Spleen (tissue), 11 donors: ENCODE data around the gene MYCN. TPM values are rescaled to one million over a fixed set of nuclear protein-coding genes. Genes with fewer than 3 reads are reported as not detected.
"Not testable (repeated sequence)": the region's sequence is repeated elsewhere in the genome, so short reads cannot be mapped to it uniquely, and the experiment has no call there.

Source experiments
- DNase-seq: peaks from one replicate; pipeline ENCODE4 v3.0.0-alpha.2; 2020
- H3K27ac ChIP-seq, 8 donors: fragments of 200-600 bp; sonication (generic) in 7 of 8; 1 replicate in 4 of 8; 2 replicates in 4 of 8; pipeline versions ENCODE4 v1.5.0 to v1.8.0; 2016 to 2021; ENCODE audit warnings: inconsistent platforms in 4 of 8, mild to moderate bottlenecking in 4 of 8, moderate library complexity in 1 of 8
- H3K27me3 ChIP-seq, 7 donors: fragments of 200-600 bp; sonication (generic) in 6 of 7; replicated peaks in 1 of 7; 1 replicate in 4 of 7; 2 replicates in 3 of 7; pipeline versions ENCODE4 v1.5.0 to v1.8.0; 2016 to 2021; ENCODE audit warnings: inconsistent platforms in 3 of 7, mild to moderate bottlenecking in 1 of 7
- H3K36me3 ChIP-seq, 6 donors: fragments of 200-600 bp; sonication (generic) in 5 of 6; 1 replicate in 4 of 6; 2 replicates in 2 of 6; pipeline versions ENCODE4 v1.5.0 to v1.8.0; 2016 to 2021; ENCODE audit warnings: inconsistent platforms in 2 of 6
- H3K4me1 ChIP-seq, 6 donors: fragments of 200-600 bp; sonication (generic) in 5 of 6; 1 replicate in 3 of 6; 2 replicates in 3 of 6; pipeline versions ENCODE4 v1.5.0 to v1.8.0; 2016 to 2021; ENCODE audit warnings: inconsistent platforms in 3 of 6
- H3K4me3 ChIP-seq, 8 donors: fragments of 200-600 bp; sonication (generic) in 7 of 8; 1 replicate in 4 of 8; 2 replicates in 4 of 8; pipeline versions ENCODE4 v1.5.0 to v1.8.0; 2016 to 2021; ENCODE audit warnings: inconsistent platforms in 4 of 8, mild to moderate bottlenecking in 4 of 8, moderate library complexity in 2 of 8
- H3K9me3 ChIP-seq, 8 donors: fragments of 200-600 bp; sonication (generic) in 7 of 8; 1 replicate in 4 of 8; 2 replicates in 4 of 8; pipeline versions ENCODE4 v1.5.0 to v1.8.0; 2016 to 2021; ENCODE audit warnings: inconsistent platforms in 4 of 8
- POLR2A ChIP-seq, 3 donors: fragments of 450-650 bp; IDR thresholded peaks; one replicate each; pipeline ENCODE4 v1.5.1; 2017; ENCODE audit warnings: antibody characterized with exemption in 3 of 3, mild to moderate bottlenecking in 1 of 3
- POLR2AphosphoS5 ChIP-seq, 3 donors: sonication (generic); formaldehyde crosslinking; IDR thresholded peaks; one replicate each; pipeline ENCODE4 v1.5.1; 2017; ENCODE audit warnings: antibody characterized with exemption in 3 of 3
- WGBS, 5 donors: extraction: QIAGEN DNeasy Blood & Tissue Kit in 3 of 5; methylation state at CpG; one replicate each; pipeline versions ENCODE4 v1.1.5 to v1.1.7; 2013 to 2018; 5-methylcytosine and 5-hydroxymethylcytosine counted together
- intact Hi-C: fragments of 100-400 bp; cut with DNase I; formaldehyde crosslinking; loops from one replicate; pipeline ENCODE4 v1.15.0; 2023; ENCODE audit warnings: low total_unique reads
- polyA plus RNA-seq, 3 donors: library from polyadenylated mRNA; stranded (reverse); fragments of 200-250 nt; gene quantifications; one replicate each; pipeline ENCODE4 v1.2.1, GENCODE V29; 2013
- total RNA-seq, 7 donors: library from RNA; depleted of rRNA in 3 of 7; stranded (reverse); fragments of >200 nt in 3 of 7; fragmentation: NEBNext Ultra II Directional in 4 of 7; extraction: Animal tissue kit (Norgen Biotek cat#: 25700) in 4 of 7; gene quantifications; one replicate each; pipeline versions ENCODE4 v1.1.0 to v1.2.1, GENCODE V29; 2016 to 2021
- TF ChIP-seq, protein P1 (sequence below), 11 experiments: fragments of 200-600 bp in 7 of 11; fragments of 450-650 bp in 4 of 11; sonication (generic) in 4 of 11; IDR thresholded peaks in 8 of 11; conservative IDR thresholded peaks in 3 of 11; 1 replicate in 7 of 11; 2 replicates in 4 of 11; pipeline versions ENCODE4 v1.4.0 to v1.8.0; 2016 to 2021; ENCODE audit warnings: antibody characterized with exemption in 11 of 11, inconsistent platforms in 4 of 11, mild to moderate bottlenecking in 1 of 11
- donor health status: healthy with polysubstance abuse.
- donor health status: DM: no; HTN: no; CAD: no; lungs with moderate emphysema.
- donor health status: DM: no; HTN: no; CAD: no.
- donor health status: Bipolar disorder and iron deficiency.
- donor health status: healthy.
- donor health status: DM: no; HTN: no; CAD: no.
- donor health status: DM: yes; HTN: yes; CAD: no.

MYCN gene
- total and polyA plus RNA-seq, 10 donors = 0.03 to 1.3 (median 0.33) TPM; not detected in 2

DNA sequence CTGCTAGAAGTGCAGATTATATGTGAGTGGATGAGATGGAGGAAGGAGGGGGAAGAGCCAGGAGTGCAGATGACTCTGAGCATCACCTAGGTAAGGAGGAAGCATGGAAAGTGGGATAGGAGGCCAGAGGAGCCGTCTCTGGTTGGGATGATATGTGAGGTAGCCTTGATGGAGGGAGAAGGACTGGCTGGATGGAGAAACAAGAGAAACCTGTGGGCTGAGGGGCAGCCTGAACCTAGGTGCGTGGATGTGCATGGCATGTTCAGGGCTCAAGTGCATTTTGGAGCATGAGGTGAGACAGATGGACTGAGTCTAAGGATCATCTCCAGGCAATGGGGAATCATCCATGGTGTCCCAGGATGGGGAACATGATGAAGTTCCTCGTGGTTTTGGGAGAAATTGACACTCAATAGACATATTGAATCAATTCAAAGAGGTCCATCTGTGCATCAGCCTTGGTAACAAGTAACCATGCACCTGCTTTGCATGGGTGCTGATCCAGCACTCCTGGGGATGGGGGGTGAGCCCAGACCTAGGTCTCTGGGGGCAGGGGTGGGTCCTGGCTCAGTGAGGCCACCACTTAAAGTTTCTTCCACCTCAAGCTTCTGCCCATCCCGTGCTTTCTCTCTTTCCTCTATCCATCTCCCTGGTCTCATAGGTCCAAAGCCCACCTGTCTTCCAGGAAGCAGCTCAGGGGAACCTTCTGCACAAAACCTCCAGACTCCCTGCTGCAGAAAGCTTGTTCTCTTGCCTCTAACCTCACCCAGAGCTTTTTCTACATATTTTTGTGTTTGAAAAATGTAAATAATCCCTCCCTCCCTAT lies 19.2 kb downstream of the MYCN start:
- no peak for DNase-seq
- intact Hi-C loops = no loop called here
- no peaks in the 10 kb centered on the region for H3K36me3 ChIP-seq
- no peak overlapping the region for H3K27ac ChIP-seq
- 66 to 87% (median 78%) methylated on average over 4 of the region's 4 CpGs for WGBS, 5 donors
- peaks cover 0 to 4% (median 0%) of the 10 kb centered on the region in 8 donors for H3K9me3 ChIP-seq
- H3K4me3 ChIP-seq = no peak overlapping the region
- no peaks in the 10 kb centered on the region for H3K4me1 ChIP-seq
- no peak for TF ChIP-seq POLR2A (IDR thresholded peaks at IDR 0.05)
- TF ChIP-seq, protein P1, sequence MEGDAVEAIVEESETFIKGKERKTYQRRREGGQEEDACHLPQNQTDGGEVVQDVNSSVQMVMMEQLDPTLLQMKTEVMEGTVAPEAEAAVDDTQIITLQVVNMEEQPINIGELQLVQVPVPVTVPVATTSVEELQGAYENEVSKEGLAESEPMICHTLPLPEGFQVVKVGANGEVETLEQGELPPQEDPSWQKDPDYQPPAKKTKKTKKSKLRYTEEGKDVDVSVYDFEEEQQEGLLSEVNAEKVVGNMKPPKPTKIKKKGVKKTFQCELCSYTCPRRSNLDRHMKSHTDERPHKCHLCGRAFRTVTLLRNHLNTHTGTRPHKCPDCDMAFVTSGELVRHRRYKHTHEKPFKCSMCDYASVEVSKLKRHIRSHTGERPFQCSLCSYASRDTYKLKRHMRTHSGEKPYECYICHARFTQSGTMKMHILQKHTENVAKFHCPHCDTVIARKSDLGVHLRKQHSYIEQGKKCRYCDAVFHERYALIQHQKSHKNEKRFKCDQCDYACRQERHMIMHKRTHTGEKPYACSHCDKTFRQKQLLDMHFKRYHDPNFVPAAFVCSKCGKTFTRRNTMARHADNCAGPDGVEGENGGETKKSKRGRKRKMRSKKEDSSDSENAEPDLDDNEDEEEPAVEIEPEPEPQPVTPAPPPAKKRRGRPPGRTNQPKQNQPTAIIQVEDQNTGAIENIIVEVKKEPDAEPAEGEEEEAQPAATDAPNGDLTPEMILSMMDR (IDR thresholded peaks at IDR 0.05 in 8 of 11, conservative IDR thresholded peaks at IDR 0.05 in 3 of 11) = no peak
- TF ChIP-seq POLR2AphosphoS5 (IDR thresholded peaks at IDR 0.05) = no peak
- peaks cover 0 to 4% (median 0%) of the 10 kb centered on the region in 7 donors for H3K27me3 ChIP-seq

DNA sequence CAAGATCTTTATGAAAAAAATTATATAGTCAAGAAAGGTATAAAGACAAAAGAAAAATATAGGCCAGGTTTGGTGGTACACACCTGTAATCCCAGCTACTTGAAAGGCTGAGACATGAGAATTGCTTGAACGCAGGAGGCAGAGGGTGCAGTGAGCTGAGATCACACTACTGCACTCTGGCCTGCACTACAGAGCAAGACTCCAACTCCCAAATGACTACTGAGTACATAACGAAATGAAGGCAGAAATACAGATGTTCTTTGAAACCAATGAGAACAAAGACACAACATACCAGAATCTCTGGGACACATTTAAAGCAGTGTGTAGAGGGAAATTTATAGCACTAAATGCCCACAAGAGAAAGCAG lies 19.8 kb downstream of the MYCN start:
- H3K27ac ChIP-seq, H3K4me1 ChIP-seq, H3K4me3 ChIP-seq, DNase-seq, H3K36me3 ChIP-seq, H3K27me3 ChIP-seq, intact Hi-C loops, H3K9me3 ChIP-seq: not testable (repeated sequence)
- WGBS, 5 donors = 79 to 91% (median 80%) methylated on average over 2 of the region's 2 CpGs

DNA sequence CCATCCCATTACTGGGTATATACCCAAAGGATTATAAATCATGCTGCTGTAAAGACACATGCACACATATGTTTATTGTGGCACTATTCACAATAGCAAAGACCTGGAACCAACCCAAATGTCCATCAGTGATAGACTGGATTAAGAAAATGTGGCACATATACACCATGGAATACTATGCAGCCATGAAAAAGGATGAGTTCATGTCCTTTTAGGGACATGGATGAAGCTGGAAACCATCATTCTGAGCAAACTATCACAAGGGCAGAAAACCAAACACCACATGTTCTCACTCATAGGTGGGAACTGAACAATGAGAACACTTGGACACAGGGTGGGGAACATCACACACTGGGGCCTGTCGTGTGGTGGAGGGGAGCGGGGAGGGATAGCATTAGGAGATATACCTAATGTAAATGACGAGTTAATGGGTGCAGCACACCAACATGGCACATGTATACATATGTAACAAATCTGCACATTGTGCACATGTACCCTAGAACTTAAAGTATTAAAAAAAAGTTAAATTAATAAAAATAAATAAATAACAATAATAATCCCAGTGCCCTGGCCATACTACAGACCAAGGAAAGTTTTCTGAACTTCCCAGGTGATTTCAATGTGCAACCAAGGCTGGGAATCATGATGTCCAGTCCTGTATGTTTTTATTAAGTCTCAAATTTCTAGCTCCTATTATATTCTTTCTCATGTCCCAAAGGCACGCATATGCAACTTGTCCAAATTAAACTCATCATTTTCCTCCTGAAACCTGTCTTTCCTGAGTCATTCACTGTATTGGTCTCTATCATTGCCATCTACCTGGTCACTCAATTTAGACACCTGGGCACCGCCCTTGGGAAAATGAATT lies 23.0 kb downstream of the MYCN start:
- H3K9me3 ChIP-seq, H3K27me3 ChIP-seq, DNase-seq, H3K4me3 ChIP-seq, H3K27ac ChIP-seq, H3K36me3 ChIP-seq, intact Hi-C loops: not testable (repeated sequence)
- WGBS, 5 donors = 89 to 97% (median 94%) methylated on average over 5 of the region's 5 CpGs
- peaks cover 0 to 14% (median 5%) of the 10 kb centered on the region in 6 donors for H3K4me1 ChIP-seq

DNA sequence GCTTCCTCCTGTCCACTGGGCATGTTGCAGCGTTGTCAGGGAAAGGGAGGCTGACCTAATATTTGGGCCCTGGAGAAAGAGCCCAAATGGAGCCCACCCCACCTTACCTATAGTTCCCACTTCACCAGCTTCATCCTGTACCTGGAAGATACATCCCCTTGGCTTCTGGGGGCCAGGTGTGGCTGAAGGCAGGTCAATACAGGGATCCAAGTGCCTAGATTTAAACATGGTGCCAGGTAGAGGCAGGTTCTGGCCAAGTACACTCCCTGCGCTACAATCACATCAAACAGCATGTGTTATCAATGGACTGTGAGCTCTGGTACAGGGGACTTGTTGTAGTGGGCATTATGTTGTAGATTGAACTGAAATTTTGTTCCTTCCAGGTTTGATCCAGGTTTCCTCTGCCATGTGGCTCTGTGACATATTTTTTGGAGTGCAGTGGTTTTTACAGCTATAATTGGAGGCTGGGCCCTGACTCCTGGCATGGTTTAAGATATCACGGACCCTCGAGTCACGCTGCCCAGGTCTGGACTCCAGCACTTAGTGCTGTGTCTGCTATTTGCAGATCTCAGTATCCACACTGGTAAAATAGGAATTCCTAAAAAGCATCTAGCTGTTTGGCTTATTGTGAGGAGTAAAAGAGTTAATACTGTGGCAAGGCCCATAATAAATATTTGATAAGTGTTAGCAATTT lies 23.8 kb downstream of the MYCN start:
- Histone ChIP-seq H3K9me3 (peaks cover 0 to 4% (median 0%) of the 10 kb centered on the region in 8 donors), H3K4me3 (no peak overlapping the region), H3K36me3 (no peaks in the 10 kb centered on the region), H3K4me1 (peaks cover 0 to 14% (median 5%) of the 10 kb centered on the region in 6 donors), H3K27me3 (peaks cover 0 to 3% (median 0%) of the 10 kb centered on the region in 7 donors), H3K27ac (no peak overlapping the region)
- intact Hi-C loops = no loop called here
- no peak for DNase-seq
- WGBS, 5 donors = 91 to 97% (median 93%) methylated on average over 5 of the region's 5 CpGs
- TF ChIP-seq POLR2AphosphoS5 (IDR thresholded peaks at IDR 0.05) = no peak
- TF ChIP-seq, protein P1 (IDR thresholded peaks at IDR 0.05 in 8 of 11, conservative IDR thresholded peaks at IDR 0.05 in 3 of 11) = no peak
- no peak for TF ChIP-seq POLR2A (IDR thresholded peaks at IDR 0.05)
